MM.1S (cell line): ENCODE data around the gene CRACDL.

Source experiments
- EZH2 ChIP-seq: fragments of 300-600 bp; sonication (generic); optimal IDR thresholded peaks from 2 replicates; pipeline ENCODE3; 2017; ENCODE audit warnings: low read depth, mild to moderate bottlenecking, antibody characterized with exemption, low read length, mixed read lengths
- EZH2phosphoT487 ChIP-seq: fragments of 300-600 bp; sonication (generic); IDR thresholded peaks from 2 replicates; pipeline ENCODE4 v1.6.1; 2018; ENCODE audit warnings: antibody characterized with exemption, low read length
- TF ChIP-seq, protein P1 (sequence below): fragments of 300-600 bp; sonication (generic); IDR thresholded peaks from 2 replicates; pipeline ENCODE4 v1.5.1; 2016; ENCODE audit warnings: antibody characterized with exemption, low read length, mixed read lengths

DNA sequence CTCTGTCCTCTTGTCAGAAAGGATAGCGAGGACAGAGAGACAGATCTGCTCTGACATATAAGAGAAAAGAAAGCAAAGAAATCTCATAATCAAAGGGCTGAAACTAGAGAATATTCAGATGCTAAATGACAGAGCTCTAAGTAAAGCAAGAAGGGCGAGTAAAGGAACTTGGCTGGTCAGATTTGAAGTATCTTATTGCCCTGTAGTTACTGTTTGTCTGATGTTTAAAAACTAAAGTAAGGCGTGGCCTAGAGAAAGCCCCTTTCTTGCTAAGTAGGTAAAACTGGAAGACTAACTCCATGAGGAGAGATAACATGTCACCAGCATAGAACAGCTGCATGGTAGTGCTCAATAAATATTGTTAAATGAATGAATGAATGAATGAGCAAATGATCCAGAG is 70.0 kb downstream of the CRACDL start:
- TF ChIP-seq, protein P1, sequence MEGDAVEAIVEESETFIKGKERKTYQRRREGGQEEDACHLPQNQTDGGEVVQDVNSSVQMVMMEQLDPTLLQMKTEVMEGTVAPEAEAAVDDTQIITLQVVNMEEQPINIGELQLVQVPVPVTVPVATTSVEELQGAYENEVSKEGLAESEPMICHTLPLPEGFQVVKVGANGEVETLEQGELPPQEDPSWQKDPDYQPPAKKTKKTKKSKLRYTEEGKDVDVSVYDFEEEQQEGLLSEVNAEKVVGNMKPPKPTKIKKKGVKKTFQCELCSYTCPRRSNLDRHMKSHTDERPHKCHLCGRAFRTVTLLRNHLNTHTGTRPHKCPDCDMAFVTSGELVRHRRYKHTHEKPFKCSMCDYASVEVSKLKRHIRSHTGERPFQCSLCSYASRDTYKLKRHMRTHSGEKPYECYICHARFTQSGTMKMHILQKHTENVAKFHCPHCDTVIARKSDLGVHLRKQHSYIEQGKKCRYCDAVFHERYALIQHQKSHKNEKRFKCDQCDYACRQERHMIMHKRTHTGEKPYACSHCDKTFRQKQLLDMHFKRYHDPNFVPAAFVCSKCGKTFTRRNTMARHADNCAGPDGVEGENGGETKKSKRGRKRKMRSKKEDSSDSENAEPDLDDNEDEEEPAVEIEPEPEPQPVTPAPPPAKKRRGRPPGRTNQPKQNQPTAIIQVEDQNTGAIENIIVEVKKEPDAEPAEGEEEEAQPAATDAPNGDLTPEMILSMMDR: no peak
- no peak for TF ChIP-seq EZH2
- TF ChIP-seq EZH2phosphoT487: no peak
